GM13977 (cell line): ENCODE data around the gene MYRIP.

Source experiments
- DNase-seq: peaks from one replicate; pipeline ENCODE4 v3.0.0; 2012; ENCODE audit warnings: low spot score
- in situ Hi-C: fragments of 300-500 bp; cut with MboI; formaldehyde crosslinking; loops from one replicate; pipeline ENCODE4 v1.12.0; 2022; ENCODE audit warnings: low sequenced_read_pairs, low pct_unique_long_range_greater_than_20kb, mixed read lengths, inconsistent platforms; ENCODE audit not compliant: unreplicated experiment
- TF ChIP-seq, protein P1 (sequence below): IDR thresholded peaks from 2 replicates; pipeline ENCODE4 v1.5.1; 2012; ENCODE audit warnings: mild to moderate bottlenecking, control low read depth; ENCODE audit not compliant: insufficient read depth; ENCODE audit errors: extremely low read depth, missing control alignments

Gene MYRIP

DNA sequence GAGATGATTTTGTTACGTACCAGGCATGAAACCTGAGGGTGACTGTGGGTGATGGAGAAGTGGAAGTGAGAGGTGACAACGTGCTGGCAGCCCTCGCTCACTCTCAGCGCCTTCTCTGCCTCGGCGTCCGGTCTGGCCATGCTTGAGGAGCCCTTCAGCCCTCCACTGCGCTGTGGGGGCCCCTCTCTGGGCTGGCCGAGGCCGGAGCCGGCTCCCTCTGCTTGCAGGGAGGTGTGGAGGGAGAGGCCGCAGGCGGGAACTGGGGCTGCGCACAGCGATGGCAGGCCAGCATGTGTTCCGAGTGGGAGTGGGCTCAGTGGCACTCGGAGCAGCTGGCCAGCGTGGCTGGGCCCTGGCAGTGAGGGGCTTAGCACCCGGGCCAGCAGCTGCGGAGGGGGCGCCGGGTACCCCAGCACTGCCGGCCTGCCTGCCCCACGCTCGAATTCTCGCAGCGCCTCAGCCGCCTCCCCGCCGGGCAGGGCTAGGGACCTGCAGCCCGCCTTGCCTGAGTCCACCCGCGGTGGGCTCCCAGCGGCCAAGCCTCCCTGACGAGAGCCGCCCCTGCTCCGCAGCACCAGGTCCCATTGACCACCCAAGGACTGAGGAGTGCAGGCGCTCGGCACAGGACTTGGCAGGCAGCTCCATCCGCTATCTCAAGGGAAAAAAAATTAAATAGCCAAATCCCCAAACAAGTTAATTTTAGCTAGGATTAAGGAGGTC lies 29.7 kb upstream of the MYRIP start:
- in situ Hi-C loops = no loop called here
- no peak for DNase-seq
- TF ChIP-seq, protein P1, sequence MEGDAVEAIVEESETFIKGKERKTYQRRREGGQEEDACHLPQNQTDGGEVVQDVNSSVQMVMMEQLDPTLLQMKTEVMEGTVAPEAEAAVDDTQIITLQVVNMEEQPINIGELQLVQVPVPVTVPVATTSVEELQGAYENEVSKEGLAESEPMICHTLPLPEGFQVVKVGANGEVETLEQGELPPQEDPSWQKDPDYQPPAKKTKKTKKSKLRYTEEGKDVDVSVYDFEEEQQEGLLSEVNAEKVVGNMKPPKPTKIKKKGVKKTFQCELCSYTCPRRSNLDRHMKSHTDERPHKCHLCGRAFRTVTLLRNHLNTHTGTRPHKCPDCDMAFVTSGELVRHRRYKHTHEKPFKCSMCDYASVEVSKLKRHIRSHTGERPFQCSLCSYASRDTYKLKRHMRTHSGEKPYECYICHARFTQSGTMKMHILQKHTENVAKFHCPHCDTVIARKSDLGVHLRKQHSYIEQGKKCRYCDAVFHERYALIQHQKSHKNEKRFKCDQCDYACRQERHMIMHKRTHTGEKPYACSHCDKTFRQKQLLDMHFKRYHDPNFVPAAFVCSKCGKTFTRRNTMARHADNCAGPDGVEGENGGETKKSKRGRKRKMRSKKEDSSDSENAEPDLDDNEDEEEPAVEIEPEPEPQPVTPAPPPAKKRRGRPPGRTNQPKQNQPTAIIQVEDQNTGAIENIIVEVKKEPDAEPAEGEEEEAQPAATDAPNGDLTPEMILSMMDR = no peak

DNA sequence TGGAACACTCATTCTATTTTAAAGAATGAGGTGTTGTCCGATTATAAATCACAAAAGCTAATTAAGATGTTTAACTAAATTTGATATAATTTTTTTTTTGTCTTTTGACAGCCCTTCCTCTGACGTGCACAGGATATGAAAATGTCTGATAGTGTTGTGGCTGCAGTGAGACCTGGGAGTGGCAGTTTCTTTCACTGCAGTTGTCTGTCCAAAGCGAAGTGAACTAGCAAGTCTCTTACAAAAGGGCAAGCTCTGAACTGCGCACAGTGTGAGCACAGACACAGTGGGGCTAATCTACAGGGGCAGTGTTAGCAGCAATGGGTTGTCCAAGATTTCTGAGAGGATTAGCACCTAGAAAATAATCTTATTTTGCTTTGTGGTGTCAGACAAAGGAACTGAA lies 29.1 kb upstream of the MYRIP start:
- in situ Hi-C loops = no loop called here
- DNase-seq = no peak
- TF ChIP-seq, protein P1 = no peak

DNA sequence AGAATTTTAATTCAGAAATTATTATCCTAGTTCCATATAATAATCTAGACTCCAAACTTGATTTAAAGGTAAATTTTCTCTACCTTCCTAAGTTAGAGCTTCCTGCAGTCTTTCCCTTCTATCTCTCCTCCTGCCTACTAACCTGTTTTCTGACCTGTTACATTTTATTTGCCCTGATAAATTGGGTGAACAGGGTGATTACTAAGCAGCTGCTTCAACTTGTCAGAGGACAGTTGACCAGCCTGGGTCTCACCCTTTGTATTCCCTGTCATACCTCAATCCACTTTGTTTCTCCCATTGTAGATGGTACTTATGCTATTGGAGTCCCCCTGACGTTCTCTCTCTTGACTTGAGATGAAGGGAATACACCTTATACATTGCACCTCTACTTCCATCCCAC lies 28.4 kb upstream of the MYRIP start:
- DNase-seq = no peak
- in situ Hi-C loops = no loop called here

DNA sequence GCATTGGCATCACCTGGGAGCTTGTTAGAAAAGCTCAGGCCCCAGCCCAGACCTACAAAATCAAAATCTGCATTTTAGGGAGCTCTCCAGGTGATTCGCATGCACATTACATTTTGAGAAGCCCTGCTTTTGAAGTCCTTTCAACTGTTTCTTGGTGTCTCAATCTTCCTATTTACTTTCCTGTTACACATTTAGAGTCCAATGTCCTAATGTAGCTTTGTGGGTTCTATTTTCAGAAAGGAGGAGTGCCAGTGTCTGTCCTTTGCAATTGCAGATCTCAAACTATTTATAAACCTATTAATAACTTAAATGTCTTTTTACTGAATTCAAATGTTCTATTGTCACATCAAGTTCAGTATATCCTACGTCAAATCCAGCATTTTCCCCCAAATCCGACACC lies 27.8 kb upstream of the MYRIP start:
- TF ChIP-seq, protein P1 = no peak
- in situ Hi-C loops = no loop called here
- DNase-seq = no peak

More for the DNA sequence above, 28.4 kb upstream of the MYRIP start:
- TF ChIP-seq, protein P1 = no peak

DNA sequence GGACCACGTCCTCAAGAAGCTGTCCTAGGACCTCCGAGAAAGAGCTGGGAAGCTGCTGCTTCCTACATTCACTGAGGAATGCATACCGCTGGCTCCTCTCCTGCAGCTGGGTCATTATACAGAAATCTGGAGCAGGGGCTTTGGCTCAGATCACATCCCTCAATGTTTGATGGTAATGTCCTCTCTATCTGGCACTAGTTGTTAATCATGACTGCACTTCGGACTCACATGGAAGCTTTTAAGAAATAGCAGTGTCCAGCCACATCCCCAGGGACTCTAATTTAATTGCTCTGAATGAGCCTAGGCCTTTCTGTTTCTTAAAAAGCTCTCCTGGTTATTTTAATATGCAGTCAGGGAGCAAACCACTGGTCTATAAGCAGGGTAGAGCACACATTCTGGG lies 25.7 kb upstream of the MYRIP start:
- DNase-seq = no peak
- TF ChIP-seq, protein P1 = no peak
- in situ Hi-C loops = no loop called here

DNA sequence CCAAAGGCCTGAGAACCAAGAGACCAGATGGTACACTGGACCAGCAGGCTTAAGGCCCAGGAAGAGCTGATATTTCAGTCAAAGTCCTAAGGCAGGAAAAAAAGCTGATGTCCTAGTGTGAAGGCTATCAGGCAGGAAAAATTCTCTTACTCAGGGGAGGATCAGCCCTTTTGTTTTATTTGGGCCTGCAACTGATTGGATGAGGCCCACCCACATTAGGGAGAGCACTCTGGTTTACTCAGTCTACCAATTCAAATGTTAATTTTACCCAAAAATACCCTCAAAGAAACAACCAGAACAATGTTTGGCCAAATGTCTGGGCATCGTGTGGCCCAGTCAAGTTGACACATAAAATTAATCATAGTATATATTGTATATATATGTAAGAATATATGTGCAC lies 24.5 kb upstream of the MYRIP start:
- in situ Hi-C loops = no loop called here
- TF ChIP-seq, protein P1 = no peak

More for the DNA sequence above, 24.5 kb upstream of the MYRIP start:
- no peak for DNase-seq
